GM19035 (cell line): ENCODE data around the gene IL1R2.

Experiments used
- ATAC-seq: cut with Tn5 transposase; IDR thresholded peaks from one replicate; pipeline ENCODE4 v1.9.1; 2021; ENCODE audit not compliant: unreplicated experiment

The IL1R2 gene

GRCh38 chr2:102037681-102038080 lies 45.9 kb downstream of the IL1R2 start:
- no peak for ATAC-seq

DNA sequence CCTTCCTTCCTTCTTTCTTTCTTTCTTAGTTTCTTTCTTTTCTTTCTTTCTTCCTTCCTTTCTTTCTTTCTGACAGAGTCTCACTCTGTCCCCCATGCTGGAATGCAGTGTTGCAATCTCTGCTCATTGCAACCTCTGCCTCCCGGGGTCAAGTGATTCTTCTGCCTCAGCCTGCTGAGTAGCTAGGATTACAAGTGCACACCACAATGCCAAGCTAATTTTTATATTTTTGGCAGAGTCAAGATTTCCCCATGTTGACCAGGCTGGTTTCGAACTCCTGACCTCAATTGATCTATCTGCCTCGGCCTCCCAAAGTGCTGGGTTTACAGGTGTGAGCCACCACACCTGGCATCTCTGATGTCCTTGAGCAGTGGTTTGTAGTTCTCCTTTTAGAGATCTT lies 48.5 kb downstream of the IL1R2 start:
- ATAC-seq, result no peak

DNA sequence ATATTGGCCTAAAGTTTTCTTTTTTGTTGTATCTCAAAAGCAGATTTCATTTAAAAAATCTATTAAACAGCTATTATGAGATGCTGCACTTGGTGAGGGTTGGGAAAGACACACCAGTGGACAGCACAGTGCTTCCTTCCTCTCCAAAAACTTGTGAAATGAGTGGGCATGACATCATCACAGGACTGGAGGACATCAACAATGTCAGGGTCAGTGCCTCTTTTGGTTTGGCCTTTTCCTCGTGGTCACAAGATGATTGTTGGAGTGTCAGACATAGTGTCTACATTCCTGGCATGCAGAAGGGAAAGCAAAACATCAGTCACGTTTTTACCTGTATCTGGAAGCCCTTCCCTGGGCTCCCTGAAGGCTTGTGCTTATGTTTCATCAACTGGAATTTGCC lies 49.6 kb downstream of the IL1R2 start:
- no peak for ATAC-seq

DNA sequence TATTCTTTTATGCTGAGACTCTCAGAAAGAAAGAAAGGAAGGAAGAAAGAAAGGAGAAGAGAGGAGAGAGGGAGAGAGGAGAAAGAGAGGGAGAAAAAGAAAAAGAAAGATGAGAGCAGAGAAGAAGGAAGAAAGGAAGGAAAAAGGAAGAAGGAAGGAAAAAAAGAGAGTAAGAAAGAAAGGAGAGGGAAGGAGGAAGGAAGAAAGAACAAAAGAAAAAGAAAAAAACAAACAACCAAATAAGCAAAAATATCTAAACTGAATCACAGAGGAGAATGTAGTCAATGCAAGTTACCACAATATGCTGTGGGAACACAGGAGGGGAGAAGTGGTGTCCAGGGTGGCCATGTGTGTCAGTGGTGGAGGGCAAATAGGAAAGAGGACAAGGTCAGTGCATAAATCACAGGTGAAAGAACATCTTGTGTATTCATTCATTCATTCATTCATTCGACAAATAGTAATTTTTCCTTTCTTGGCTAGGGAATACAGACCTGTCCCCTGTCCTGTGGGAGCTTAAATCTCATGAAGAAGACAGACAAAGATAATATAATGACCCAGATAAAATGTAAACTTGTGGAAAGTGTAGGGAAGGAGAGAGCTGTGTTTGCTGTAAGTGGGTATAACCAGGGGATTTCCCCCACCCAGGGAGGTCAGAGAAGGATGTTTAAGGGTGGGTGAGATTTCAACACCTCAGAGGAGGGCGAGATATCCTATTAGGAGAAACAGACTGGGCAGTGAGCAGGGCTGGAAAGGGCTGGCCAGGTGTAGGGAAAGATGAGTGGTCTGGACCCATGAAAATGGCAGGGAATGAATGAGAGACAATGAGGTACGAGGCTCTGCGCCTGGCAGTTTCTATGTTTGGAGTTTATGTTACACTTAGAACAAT lies 50.7 kb downstream of the IL1R2 start:
- ATAC-seq, result no peak

DNA sequence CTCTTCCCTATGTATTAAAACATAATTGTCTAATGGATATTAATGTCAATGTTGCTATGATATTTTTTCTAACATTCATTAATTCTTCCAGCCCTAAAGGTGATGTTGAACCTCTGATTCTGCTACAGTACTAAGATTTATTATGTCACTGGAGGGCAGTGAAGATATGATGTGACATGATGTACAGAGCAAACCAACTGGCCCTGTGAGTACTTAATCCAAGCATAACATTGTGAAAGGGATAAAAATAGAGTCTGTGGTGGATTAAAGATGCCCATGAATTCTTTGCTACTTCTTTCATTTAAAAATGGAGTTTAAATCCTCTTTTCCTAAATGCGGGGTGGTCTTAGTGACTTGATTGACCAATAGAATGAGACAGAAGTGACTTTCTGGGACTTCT lies 51.8 kb downstream of the IL1R2 start:
- no peak for ATAC-seq

GRCh38 chr2:102044235-102044896 lies 52.6 kb downstream of the IL1R2 start:
- no peak for ATAC-seq

DNA sequence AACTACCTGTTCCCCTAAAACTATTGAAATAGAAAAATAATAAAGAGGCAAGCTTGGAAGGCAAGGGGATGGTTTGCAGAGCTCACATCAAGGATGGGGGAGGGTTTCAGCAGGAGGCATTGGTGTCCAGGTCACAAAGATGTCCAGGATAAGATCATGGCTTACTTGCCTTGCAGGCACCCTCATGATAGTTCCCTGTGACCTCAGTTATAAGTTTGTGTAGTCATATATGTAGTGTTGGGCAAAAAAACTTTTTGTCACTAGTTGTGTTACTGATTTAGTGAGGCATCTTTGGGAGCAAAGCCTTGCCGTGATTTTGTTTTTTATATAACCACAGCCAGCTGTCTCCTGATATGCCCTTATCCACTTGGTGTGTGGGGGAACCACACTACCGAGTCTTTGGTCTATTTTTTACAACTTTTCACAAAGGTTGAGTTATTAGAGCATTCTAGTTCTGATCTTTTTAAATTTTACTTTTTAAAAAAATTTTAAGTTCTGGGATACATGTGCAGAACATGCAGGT lies 53.3 kb downstream of the IL1R2 start:
- no peak for ATAC-seq

DNA sequence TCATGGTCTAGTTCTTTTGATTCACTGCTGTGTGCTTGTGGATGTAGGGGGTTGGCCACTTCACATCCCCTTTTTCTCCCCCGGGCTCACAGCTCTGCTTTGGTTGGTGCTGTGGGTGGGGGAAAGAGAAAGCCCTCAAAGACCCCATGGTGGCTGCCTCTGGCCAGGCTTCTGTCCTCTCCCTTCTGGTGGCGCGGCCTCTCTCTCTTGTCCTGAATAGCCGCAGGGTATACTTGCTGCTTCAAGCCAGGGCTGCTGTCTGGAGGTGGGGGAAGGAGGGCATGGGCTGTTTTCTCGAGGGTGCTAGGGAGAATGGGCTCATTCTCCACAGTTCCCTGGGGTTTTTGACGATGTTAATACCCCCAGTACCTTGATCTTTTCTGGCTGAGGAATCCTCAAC lies 53.9 kb downstream of the IL1R2 start:
- no peak for ATAC-seq

GRCh38 chr2:102046135-102046986 lies 54.6 kb downstream of the IL1R2 start:
- ATAC-seq, result no peak

- no peak for ATAC-seq
These were observed 56.7 kb downstream of the IL1R2 start for GRCh38 chr2:102048465-102048864.

GRCh38 chr2:102049756-102050443 lies 58.1 kb downstream of the IL1R2 start:
- ATAC-seq, result no peak

- no peak for ATAC-seq
These were observed 59.2 kb downstream of the IL1R2 start for GRCh38 chr2:102050854-102051391.

DNA sequence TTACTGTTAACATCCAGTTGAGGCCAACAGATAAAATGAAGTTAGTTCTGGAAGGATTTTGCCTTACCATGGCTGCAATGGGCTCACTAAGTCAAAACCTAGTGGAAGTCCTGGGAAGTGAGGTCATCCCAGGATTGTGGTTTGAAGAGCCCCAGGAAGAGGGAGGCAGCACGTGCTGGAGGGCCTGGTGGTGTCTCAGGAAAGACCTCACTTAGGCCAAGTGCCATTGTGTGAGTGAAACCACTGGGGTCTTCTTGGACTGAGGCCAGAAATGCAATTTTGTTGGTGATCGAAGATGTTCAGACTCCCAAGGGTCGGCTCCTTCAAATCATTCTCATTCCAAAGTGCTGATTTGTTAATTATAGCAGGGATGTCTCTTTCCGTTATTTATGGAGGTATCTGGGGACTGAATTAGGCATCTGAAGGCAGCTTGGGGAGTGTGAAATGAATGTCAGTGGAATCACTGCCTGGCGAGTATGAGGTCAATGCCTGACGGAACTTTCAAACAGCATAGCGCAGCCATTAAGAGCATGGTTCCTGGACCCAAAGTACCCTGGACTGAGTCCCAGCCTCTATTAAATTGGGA lies 60.0 kb downstream of the IL1R2 start:
- ATAC-seq, result no peak

DNA sequence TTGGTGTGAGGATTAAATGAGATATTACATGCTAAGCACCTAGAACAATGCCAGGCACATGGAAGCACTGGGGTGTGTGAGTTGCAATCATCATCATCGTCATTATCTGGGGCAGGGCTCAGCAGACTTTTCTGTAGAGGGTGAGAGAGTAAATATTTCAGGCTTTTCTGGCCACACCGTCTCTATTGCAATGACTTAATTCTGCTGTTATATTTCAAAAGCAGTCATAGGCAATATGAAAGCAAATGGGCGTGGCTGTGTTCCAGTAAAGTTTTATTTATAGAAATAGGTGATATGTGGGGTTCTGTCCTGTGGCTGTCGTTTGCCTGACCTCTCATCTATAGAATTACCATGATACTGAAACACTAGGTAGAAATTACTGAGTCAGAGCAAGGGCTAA lies 60.6 kb downstream of the IL1R2 start:
- ATAC-seq, result no peak

DNA sequence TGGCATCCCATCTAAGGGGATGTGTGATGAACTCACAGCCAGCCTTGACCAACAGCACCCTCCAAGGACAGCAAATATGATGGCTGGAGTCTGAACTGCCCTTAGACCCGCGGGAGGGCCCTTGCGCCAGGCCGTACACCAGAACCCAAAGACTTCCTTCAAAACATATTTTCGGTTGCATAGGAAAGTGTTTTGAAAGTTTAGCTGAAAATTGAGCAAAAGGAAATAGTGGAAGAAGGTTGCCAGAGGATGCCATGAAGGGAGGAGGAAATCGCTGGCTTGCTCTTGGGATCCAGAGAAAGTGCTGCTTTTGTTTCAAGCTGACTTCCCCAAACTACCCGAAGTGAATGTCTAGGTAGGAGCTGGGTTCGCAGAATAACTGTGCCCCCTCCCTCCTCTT lies 61.3 kb downstream of the IL1R2 start:
- no peak for ATAC-seq

DNA sequence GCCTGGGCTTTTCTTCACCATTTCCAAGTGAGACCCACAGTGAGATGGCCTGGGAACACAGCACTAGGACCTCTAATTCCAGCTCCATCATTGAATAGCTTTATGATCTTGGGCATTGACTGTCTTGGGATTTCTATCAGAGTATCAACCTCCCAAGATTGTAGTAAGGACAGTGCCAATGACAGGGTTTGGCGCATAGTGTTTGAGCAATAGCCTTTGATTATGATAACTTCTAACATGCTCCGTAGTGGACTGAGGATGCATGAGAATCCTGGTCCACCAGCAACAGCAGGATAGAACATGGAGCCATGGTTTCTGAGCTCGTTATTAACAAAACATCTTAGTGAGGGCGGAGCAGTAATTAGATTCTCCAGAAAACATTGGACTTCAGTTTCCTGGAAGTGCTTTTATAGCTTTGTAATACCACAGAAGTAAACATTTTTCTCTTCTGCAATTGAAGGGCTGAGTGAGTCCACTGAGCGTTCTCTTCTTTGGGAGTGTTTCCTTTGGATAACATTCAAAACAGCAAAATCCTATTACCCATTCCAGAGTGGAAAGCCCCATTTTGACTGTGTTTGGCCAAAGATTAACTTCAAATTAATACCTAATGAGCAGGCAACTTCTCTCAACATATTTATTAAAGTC lies 63.7 kb downstream of the IL1R2 start:
- no peak for ATAC-seq

DNA sequence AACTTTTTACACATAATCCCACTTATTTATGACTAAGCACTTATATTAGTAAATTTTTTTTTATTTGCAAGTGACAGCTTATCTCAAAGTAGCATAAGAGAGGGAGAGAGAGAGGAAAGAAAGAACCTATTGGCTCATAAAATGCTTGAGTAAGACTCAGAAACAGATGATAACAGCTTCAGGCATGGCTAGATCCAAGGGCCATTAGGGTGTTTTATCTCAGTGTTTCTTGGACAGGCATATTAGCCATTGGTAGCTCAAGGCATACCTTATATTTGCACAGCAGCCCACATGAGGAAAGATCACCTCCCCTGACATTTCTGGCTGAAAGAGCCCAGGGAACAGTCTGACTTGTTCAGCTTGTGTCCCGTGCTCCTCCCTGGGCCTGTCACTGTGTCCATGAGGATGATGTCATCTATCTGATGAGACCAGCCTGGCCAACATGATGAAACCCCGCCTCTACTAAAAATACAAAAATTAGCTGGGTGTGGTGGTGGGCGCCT lies 64.4 kb downstream of the IL1R2 start:
- no peak for ATAC-seq

GRCh38 chr2:102057502-102058292 lies 65.9 kb downstream of the IL1R2 start:
- no peak for ATAC-seq
